ENCODE measurements around the gene TKTL1.
"Not testable (repeated sequence)": the region's sequence is repeated elsewhere in the genome, so short reads cannot be mapped to it uniquely, and the experiment has no call there.

TKTL1 gene

GRCh38 chrX:154295664-154296310 is at the start of gene TKTL1:
Gene TKTL1, plus strand, starts transcription at chrX:154295795. Its CDS starts 65 bp downstream, at chrX:154295860.
- DNase-seq: no peak
- in situ Hi-C loops (cut with HindIII; ENCODE audit: low pct_ligation_motif_present, low pct_unique_long_range_greater_than_20kb, low sequenced_read_pairs): no loop called here

GRCh38 chrX:154247377-154248045 is 48.1 kb upstream of the TKTL1 start:
- in situ Hi-C loops (cut with HindIII; ENCODE audit: low pct_ligation_motif_present, low pct_unique_long_range_greater_than_20kb, low sequenced_read_pairs); DNase-seq: not testable (repeated sequence)

GRCh38 chrX:154248076-154248475 is 47.5 kb upstream of the TKTL1 start:
- in situ Hi-C loops (cut with HindIII; ENCODE audit: low pct_ligation_motif_present, low pct_unique_long_range_greater_than_20kb, low sequenced_read_pairs); DNase-seq: not testable (repeated sequence)

GRCh38 chrX:154257282-154257681 is 38.3 kb upstream of the TKTL1 start, which contains the start of gene OPN1MW3:
Gene OPN1MW3, plus strand, starts transcription at chrX:154257582. Its CDS starts 38 bp downstream, at chrX:154257620.
- DNase-seq; in situ Hi-C loops (cut with HindIII; ENCODE audit: low pct_ligation_motif_present, low pct_unique_long_range_greater_than_20kb, low sequenced_read_pairs): not testable (repeated sequence)

- DNase-seq; in situ Hi-C loops (cut with HindIII; ENCODE audit: low pct_ligation_motif_present, low pct_unique_long_range_greater_than_20kb, low sequenced_read_pairs): not testable (repeated sequence)
These were observed 36.9 kb upstream of the TKTL1 start for GRCh38 chrX:154258711-154259110.

- DNase-seq; in situ Hi-C loops (cut with HindIII; ENCODE audit: low pct_ligation_motif_present, low pct_unique_long_range_greater_than_20kb, low sequenced_read_pairs): not testable (repeated sequence)
These were observed 32.5 kb upstream of the TKTL1 start for GRCh38 chrX:154263072-154263471.

- in situ Hi-C loops (cut with HindIII; ENCODE audit: low pct_ligation_motif_present, low pct_unique_long_range_greater_than_20kb, low sequenced_read_pairs): not testable (repeated sequence)
These were observed 26.4 kb upstream of the TKTL1 start for GRCh38 chrX:154269245-154269644.

GRCh38 chrX:154284489-154285338 is 10.9 kb upstream of the TKTL1 start:
- DNase-seq; in situ Hi-C loops (cut with HindIII; ENCODE audit: low pct_ligation_motif_present, low pct_unique_long_range_greater_than_20kb, low sequenced_read_pairs): not testable (repeated sequence)

More at GRCh38 chrX:154269245-154269644, 26.4 kb upstream of the TKTL1 start:
- DNase-seq: not testable (repeated sequence)

GRCh38 chrX:154286406-154286805 is 9.2 kb upstream of the TKTL1 start:
- DNase-seq; in situ Hi-C loops (cut with HindIII; ENCODE audit: low pct_ligation_motif_present, low pct_unique_long_range_greater_than_20kb, low sequenced_read_pairs): not testable (repeated sequence)

- DNase-seq: no peak
- in situ Hi-C loops (cut with HindIII; ENCODE audit: low pct_ligation_motif_present, low pct_unique_long_range_greater_than_20kb, low sequenced_read_pairs): no loop called here
These were observed 612 bp upstream of the TKTL1 start, which contains the start of gene TEX28 for GRCh38 chrX:154294791-154295574. Gene TEX28, minus strand, starts transcription at chrX:154295124. Its CDS starts 3,007 bp downstream, at chrX:154292117.

- DNase-seq: no peak
- in situ Hi-C loops (cut with HindIII; ENCODE audit: low pct_ligation_motif_present, low pct_unique_long_range_greater_than_20kb, low sequenced_read_pairs): no loop called here
These were observed 1.1 kb downstream of the TKTL1 start for GRCh38 chrX:154296731-154297130.

GRCh38 chrX:154298312-154298711 is 2.7 kb downstream of the TKTL1 start:
- in situ Hi-C loops (cut with HindIII; ENCODE audit: low pct_ligation_motif_present, low pct_unique_long_range_greater_than_20kb, low sequenced_read_pairs): no loop called here
- no peak for DNase-seq

GRCh38 chrX:154300816-154301215 is 5.2 kb downstream of the TKTL1 start:
- in situ Hi-C loops (cut with HindIII; ENCODE audit: low pct_ligation_motif_present, low pct_unique_long_range_greater_than_20kb, low sequenced_read_pairs): no loop called here
- DNase-seq: no peak

- in situ Hi-C loops (cut with HindIII; ENCODE audit: low pct_ligation_motif_present, low pct_unique_long_range_greater_than_20kb, low sequenced_read_pairs): not testable (repeated sequence)
These were observed 7.4 kb downstream of the TKTL1 start for GRCh38 chrX:154302998-154303397.

GRCh38 chrX:154303476-154303875 is 7.9 kb downstream of the TKTL1 start:
- in situ Hi-C loops (cut with HindIII; ENCODE audit: low pct_ligation_motif_present, low pct_unique_long_range_greater_than_20kb, low sequenced_read_pairs): no loop called here
- no peak for DNase-seq

More at GRCh38 chrX:154302998-154303397, 7.4 kb downstream of the TKTL1 start:
- not testable (repeated sequence) for DNase-seq

GRCh38 chrX:154304846-154305245 is 9.3 kb downstream of the TKTL1 start:
- in situ Hi-C loops (cut with HindIII; ENCODE audit: low pct_ligation_motif_present, low pct_unique_long_range_greater_than_20kb, low sequenced_read_pairs): no loop called here
- DNase-seq: no peak

- DNase-seq: no peak
- in situ Hi-C loops (cut with HindIII; ENCODE audit: low pct_ligation_motif_present, low pct_unique_long_range_greater_than_20kb, low sequenced_read_pairs): no loop called here
These were observed 10.1 kb downstream of the TKTL1 start for GRCh38 chrX:154305541-154306205.

GRCh38 chrX:154307202-154307601 is 11.6 kb downstream of the TKTL1 start:
- in situ Hi-C loops (cut with HindIII; ENCODE audit: low pct_ligation_motif_present, low pct_unique_long_range_greater_than_20kb, low sequenced_read_pairs): no loop called here
- no peak for DNase-seq
